Measurements from ENCODE around the gene PCDH10. TPM values are rescaled to one million over a fixed set of nuclear protein-coding genes. Genes with fewer than 3 reads are reported as not detected.

PCDH10 gene
- total RNA-seq, 2 donors from 2014 or later: 0.44 to 0.94 TPM

DNA sequence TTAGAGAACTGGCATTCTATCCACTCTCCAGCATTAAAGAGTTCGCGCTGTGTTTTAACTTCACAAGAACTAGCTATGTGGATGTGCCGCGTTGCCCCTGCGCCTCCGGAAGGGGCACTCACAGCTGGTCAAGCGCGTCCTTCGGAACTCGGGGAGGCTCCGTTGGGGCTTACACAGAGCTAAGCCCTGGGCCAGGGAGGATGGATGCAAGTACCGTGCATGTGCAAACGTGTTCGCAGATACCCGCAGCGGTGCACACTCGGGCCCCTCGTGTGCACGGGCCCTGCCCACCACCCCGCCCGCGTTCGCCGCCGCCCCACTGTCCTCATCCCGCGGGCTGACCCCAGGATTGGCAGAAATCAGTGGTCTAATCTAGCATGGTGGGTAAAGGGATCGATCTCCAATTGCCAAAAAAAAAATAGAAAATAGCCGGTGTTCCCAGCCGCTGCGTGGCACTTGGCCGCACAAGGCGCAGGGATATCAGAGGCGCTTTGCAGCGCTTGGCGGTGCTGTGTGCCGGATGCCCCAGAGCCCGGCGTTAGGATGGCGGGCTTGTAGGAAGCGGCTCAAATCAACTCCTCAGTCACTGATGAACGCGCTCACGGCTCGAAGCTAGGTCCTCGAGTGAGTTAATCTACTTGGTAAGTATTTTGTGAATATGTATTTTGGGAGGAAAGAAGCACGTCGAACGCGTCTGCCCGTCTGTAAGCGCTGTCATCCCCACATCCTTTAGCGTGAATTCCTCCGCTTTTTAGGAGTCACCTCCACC, 989 bp upstream of the PCDH10 start:
- H3K36me3 ChIP-seq: no peaks in the 10 kb centered on the region
- H3K4me1 ChIP-seq: peaks cover 0 to 58% of the 10 kb centered on the region in 2 donors
- H3K9me3 ChIP-seq: no peaks in the 10 kb centered on the region
- H3K4me3 ChIP-seq: peak overlapping the region; percentile 27 to 40
- H3K27me3 ChIP-seq: peaks cover 22 to 27% of the 10 kb centered on the region in 2 donors
- TF ChIP-seq, protein P1, sequence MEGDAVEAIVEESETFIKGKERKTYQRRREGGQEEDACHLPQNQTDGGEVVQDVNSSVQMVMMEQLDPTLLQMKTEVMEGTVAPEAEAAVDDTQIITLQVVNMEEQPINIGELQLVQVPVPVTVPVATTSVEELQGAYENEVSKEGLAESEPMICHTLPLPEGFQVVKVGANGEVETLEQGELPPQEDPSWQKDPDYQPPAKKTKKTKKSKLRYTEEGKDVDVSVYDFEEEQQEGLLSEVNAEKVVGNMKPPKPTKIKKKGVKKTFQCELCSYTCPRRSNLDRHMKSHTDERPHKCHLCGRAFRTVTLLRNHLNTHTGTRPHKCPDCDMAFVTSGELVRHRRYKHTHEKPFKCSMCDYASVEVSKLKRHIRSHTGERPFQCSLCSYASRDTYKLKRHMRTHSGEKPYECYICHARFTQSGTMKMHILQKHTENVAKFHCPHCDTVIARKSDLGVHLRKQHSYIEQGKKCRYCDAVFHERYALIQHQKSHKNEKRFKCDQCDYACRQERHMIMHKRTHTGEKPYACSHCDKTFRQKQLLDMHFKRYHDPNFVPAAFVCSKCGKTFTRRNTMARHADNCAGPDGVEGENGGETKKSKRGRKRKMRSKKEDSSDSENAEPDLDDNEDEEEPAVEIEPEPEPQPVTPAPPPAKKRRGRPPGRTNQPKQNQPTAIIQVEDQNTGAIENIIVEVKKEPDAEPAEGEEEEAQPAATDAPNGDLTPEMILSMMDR (IDR thresholded peaks at IDR 0.05): no peak
- DNase-seq (ENCODE audit: low spot score): no peak
- H3K27ac ChIP-seq: no peak overlapping the region

DNA sequence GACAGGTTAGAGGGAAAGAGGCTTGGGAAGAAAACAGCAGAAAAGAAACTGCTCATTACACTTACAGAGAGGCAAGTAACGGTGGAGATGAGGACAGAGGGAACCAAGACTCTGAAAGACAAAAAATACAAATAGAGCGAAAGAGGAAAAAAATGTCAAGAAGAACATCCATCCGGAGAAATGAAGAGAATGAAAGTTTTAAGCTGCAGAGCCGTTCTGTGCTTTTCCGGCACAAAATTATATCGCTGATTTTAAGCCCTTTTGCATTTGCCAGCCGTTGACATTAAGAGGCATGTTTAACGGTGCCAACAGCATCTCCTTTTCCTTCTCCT, 236 bp downstream of the PCDH10 start:
- TF ChIP-seq, protein P1 (IDR thresholded peaks at IDR 0.05): no peak
- Histone ChIP-seq H3K27ac (no peak overlapping the region), H3K27me3 (peaks cover 22 to 27% of the 10 kb centered on the region in 2 donors)

DNA sequence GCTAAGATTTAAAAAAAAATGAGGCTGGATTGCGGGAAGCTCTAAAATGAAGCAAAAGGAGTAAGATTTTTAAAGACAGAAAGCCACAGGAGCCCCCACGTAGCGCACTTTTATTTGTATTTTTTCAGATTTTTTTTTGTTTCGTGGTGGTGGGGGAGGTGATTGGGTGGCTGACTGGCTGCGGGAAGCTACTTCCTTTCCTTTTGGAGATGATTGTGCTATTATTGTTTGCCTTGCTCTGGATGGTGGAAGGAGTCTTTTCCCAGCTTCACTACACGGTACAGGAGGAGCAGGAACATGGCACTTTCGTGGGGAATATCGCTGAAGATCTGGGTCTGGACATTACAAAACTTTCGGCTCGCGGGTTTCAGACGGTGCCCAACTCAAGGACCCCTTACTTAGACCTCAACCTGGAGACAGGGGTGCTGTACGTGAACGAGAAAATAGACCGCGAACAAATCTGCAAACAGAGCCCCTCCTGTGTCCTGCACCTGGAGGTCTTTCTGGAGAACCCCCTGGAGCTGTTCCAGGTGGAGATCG, 908 bp downstream of the PCDH10 start:
- Histone ChIP-seq H3K4me3 (peak overlapping the region; percentile 27 to 40), H3K4me1 (peaks cover 0 to 58% of the 10 kb centered on the region in 2 donors), H3K9me3 (no peaks in the 10 kb centered on the region), H3K36me3 (no peaks in the 10 kb centered on the region), H3K27me3 (peaks cover 22 to 27% of the 10 kb centered on the region in 2 donors), H3K27ac (no peak overlapping the region)
- DNase-seq (ENCODE audit: low spot score): no peak
- TF ChIP-seq, protein P1 (IDR thresholded peaks at IDR 0.05): no peak

More for the DNA sequence above, 236 bp downstream of the PCDH10 start:
- Histone ChIP-seq H3K4me1 (peaks cover 0 to 58% of the 10 kb centered on the region in 2 donors), H3K4me3 (peak overlapping the region; percentile 27 to 40), H3K9me3 (no peaks in the 10 kb centered on the region), H3K36me3 (no peaks in the 10 kb centered on the region)
- no peak for DNase-seq (ENCODE audit: low spot score)

DNA sequence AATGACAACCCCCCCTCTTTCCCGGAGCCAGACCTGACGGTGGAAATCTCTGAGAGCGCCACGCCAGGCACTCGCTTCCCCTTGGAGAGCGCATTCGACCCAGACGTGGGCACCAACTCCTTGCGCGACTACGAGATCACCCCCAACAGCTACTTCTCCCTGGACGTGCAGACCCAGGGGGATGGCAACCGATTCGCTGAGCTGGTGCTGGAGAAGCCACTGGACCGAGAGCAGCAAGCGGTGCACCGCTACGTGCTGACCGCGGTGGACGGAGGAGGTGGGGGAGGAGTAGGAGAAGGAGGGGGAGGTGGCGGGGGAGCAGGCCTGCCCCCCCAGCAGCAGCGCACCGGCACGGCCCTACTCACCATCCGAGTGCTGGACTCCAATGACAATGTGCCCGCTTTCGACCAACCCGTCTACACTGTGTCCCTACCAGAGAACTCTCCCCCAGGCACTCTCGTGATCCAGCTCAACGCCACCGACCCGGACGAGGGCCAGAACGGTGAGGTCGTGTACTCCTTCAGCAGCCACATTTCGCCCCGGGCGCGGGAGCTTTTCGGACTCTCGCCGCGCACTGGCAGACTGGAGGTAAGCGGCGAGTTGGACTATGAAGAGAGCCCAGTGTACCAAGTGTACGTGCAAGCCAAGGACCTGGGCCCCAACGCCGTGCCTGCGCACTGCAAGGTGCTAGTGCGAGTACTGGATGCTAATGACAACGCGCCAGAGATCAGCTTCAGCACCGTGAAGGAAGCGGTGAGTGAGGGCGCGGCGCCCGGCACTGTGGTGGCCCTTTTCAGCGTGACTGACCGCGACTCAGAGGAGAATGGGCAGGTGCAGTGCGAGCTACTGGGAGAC, 1.6 kb downstream of the PCDH10 start:
- Histone ChIP-seq H3K27me3 (peaks cover 22 to 27% of the 10 kb centered on the region in 2 donors), H3K27ac (no peak overlapping the region)

DNA sequence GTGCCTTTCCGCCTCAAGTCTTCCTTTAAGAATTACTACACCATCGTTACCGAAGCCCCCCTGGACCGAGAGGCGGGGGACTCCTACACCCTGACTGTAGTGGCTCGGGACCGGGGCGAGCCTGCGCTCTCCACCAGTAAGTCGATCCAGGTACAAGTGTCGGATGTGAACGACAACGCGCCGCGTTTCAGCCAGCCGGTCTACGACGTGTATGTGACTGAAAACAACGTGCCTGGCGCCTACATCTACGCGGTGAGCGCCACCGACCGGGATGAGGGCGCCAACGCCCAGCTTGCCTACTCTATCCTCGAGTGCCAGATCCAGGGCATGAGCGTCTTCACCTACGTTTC, 2.2 kb downstream of the PCDH10 start:
- TF ChIP-seq, protein P1 (IDR thresholded peaks at IDR 0.05): no peak
- H3K27me3 ChIP-seq: peaks cover 22 to 27% of the 10 kb centered on the region in 2 donors
- no peaks in the 10 kb centered on the region for H3K36me3 ChIP-seq
- peaks cover 0 to 58% of the 10 kb centered on the region in 2 donors for H3K4me1 ChIP-seq
- DNase-seq (ENCODE audit: low spot score): no peak
- no peaks in the 10 kb centered on the region for H3K9me3 ChIP-seq
- H3K4me3 ChIP-seq: peak overlapping the region in 1 of 2 donors; percentile 40
- no peak overlapping the region for H3K27ac ChIP-seq

More for the DNA sequence above, 1.6 kb downstream of the PCDH10 start:
- TF ChIP-seq, protein P1 (IDR thresholded peaks at IDR 0.05): no peak
- H3K4me3 ChIP-seq: peak overlapping the region in 1 of 2 donors; percentile 40
- H3K9me3 ChIP-seq: no peaks in the 10 kb centered on the region
- no peak for DNase-seq (ENCODE audit: low spot score)
- no peaks in the 10 kb centered on the region for H3K36me3 ChIP-seq
- peaks cover 0 to 58% of the 10 kb centered on the region in 2 donors for H3K4me1 ChIP-seq

All from right atrium auricular region (tissue), 2 donors.